HG03159 (cell line): ENCODE data around the gene ZNF771.
A peak's percentile ranks its signal among the peaks of the same experiment; 100 is the strongest.

ENCODE experiments used
- ATAC-seq: cut with Tn5 transposase; IDR thresholded peaks from one replicate; pipeline ENCODE4 v1.9.1; 2021; ENCODE audit warnings: mild to moderate bottlenecking, moderate library complexity; ENCODE audit not compliant: unreplicated experiment

ZNF771 gene

GRCh38 chr16:30407102-30407803 is at the start of gene ZNF771:
TSS of gene ZNF771 (plus strand) at chr16:30407606. CDS start at chr16:30408054, 448 bp downstream.
- ATAC-seq = peak; percentile 76

- no peak for ATAC-seq
These were observed 49.5 kb upstream of the ZNF771 start for GRCh38 chr16:30357715-30358576.

GRCh38 chr16:30358577-30358936 is 48.8 kb upstream of the ZNF771 start:
- no peak for ATAC-seq

GRCh38 chr16:30358990-30359870 is 48.2 kb upstream of the ZNF771 start:
- no peak for ATAC-seq

- no peak for ATAC-seq
These were observed 47.6 kb upstream of the ZNF771 start for GRCh38 chr16:30359871-30360170.

- ATAC-seq = no peak
These were observed 46.2 kb upstream of the ZNF771 start for GRCh38 chr16:30361180-30361579.

GRCh38 chr16:30365200-30365599 is 42.2 kb upstream of the ZNF771 start:
- ATAC-seq = no peak

- no peak for ATAC-seq
These were observed 40.9 kb upstream of the ZNF771 start for GRCh38 chr16:30366511-30366910.

- ATAC-seq = no peak
These were observed 39.9 kb upstream of the ZNF771 start for GRCh38 chr16:30367349-30368009.

GRCh38 chr16:30368122-30368791 is 39.1 kb upstream of the ZNF771 start:
- ATAC-seq = no peak

GRCh38 chr16:30368792-30369090 is 38.7 kb upstream of the ZNF771 start:
- no peak for ATAC-seq

- ATAC-seq = no peak
These were observed 38.1 kb upstream of the ZNF771 start for GRCh38 chr16:30369091-30369937.

GRCh38 chr16:30369938-30370455 is 37.4 kb upstream of the ZNF771 start:
- ATAC-seq = peak; percentile 10

GRCh38 chr16:30370456-30371247 is 36.8 kb upstream of the ZNF771 start, which contains the start of gene TBC1D10B:
TSS of gene TBC1D10B (minus strand) at chr16:30370494. CDS start at chr16:30370183, 311 bp downstream.
- peak; percentile 77 for ATAC-seq

- no peak for ATAC-seq
These were observed 36.1 kb upstream of the ZNF771 start for GRCh38 chr16:30371248-30371816.

GRCh38 chr16:30372038-30372712 is 35.2 kb upstream of the ZNF771 start:
- ATAC-seq = no peak

GRCh38 chr16:30372725-30373124 is 34.7 kb upstream of the ZNF771 start:
- ATAC-seq = no peak

- no peak for ATAC-seq
These were observed 32.9 kb upstream of the ZNF771 start, which contains the start of gene MYL11 for GRCh38 chr16:30374538-30374937. TSS of gene MYL11 (plus strand) at chr16:30374802. CDS start at chr16:30374858, 56 bp downstream.
